Hepatocyte (in vitro differentiated cells): ENCODE data around the gene BCKDHB. TPM values are rescaled to one million over a fixed set of nuclear protein-coding genes. Genes with fewer than 3 reads are reported as not detected.
A peak's percentile ranks its signal among the peaks of the same experiment; 100 is the strongest.

Experiments
- DNase-seq: peaks from one replicate; pipeline ENCODE4 v3.0.0-alpha.2; 2016; ENCODE audit warnings: low spot score
- H2AFZ ChIP-seq: fragments of 200-600 bp; sonication (generic); 2 replicates; pipeline ENCODE4 v1.6.0; 2016; ENCODE audit warnings: antibody characterized with exemption, mild to moderate bottlenecking
- H3K27ac ChIP-seq: fragments of 200-600 bp; sonication (generic); 2 replicates; pipeline ENCODE4 v1.5.1; 2016; ENCODE audit warnings: mild to moderate bottlenecking
- H3K27me3 ChIP-seq: fragments of 200-600 bp; sonication (generic); 2 replicates; pipeline ENCODE4 v1.6.1; 2016
- H3K36me3 ChIP-seq: fragments of 200-600 bp; sonication (generic); replicated peaks from 2 replicates; pipeline ENCODE4 v1.5.1; 2016; ENCODE audit warnings: low read depth; ENCODE audit not compliant: insufficient read depth
- H3K4me1 ChIP-seq: fragments of 200-600 bp; sonication (generic); 2 replicates; pipeline ENCODE4 v1.5.1; 2016; ENCODE audit warnings: mild to moderate bottlenecking, moderate library complexity; ENCODE audit not compliant: insufficient read depth
- H3K4me2 ChIP-seq: fragments of 200-600 bp; sonication (generic); 2 replicates; pipeline ENCODE4 v1.6.0; 2016
- H3K4me3 ChIP-seq: fragments of 200-600 bp; sonication (generic); 2 replicates; pipeline ENCODE4 v1.5.1; 2016; ENCODE audit warnings: mild to moderate bottlenecking
- H3K79me2 ChIP-seq: fragments of 200-600 bp; sonication (generic); 2 replicates; pipeline ENCODE4 v1.6.0; 2017; ENCODE audit warnings: mild to moderate bottlenecking
- H3K9me2 ChIP-seq: fragments of 200-600 bp; sonication (generic); replicated peaks from 2 replicates; pipeline ENCODE4 v1.6.0; 2017; ENCODE audit warnings: mild to moderate bottlenecking; ENCODE audit not compliant: insufficient read depth
- H3K9me3 ChIP-seq: fragments of 200-600 bp; sonication (generic); 2 replicates; pipeline ENCODE4 v1.5.1; 2016; ENCODE audit warnings: low read depth, mild to moderate bottlenecking
- H4K20me1 ChIP-seq: fragments of 200-600 bp; sonication (generic); 2 replicates; pipeline ENCODE4 v1.6.0; 2016; ENCODE audit warnings: mild to moderate bottlenecking; ENCODE audit not compliant: insufficient read depth, poor library complexity, severe bottlenecking
- EZH2 ChIP-seq: fragments of 200-600 bp; sonication (generic); IDR thresholded peaks from 2 replicates; pipeline ENCODE4 v1.6.1; 2016; ENCODE audit warnings: antibody characterized with exemption, mild to moderate bottlenecking, borderline replicate concordance
- EZH2phosphoT487 ChIP-seq: fragments of 200-600 bp; sonication (generic); IDR thresholded peaks from one replicate; pipeline ENCODE4 v1.6.1; 2018; ENCODE audit warnings: antibody characterized with exemption, mild to moderate bottlenecking, low read depth, moderate library complexity; ENCODE audit not compliant: unreplicated experiment, severe bottlenecking
- WGBS: methylation state at CpG from one replicate; pipeline ENCODE4 v1.1.6; 2016; ENCODE audit warnings: low lambda C conversion rate; ENCODE audit errors: missing lambda C conversion rate; 5-methylcytosine and 5-hydroxymethylcytosine counted together
- polyA plus RNA-seq: library from polyadenylated mRNA; unstranded; fragments of >200 nt; fragmentation: Nextera tagmentation; extraction: Ambion mirVana; gene quantifications from 2 replicates; pipeline ENCODE4 v1.2.1, GENCODE V29; 2016
- total RNA-seq: library from RNA; depleted of rRNA; stranded (reverse); fragments of >200 nt; gene quantifications from 2 replicates; pipeline ENCODE4 v1.2.3, GENCODE V29; 2014
- TF ChIP-seq, protein P1 (sequence below): fragments of 200-600 bp; sonication (generic); IDR thresholded peaks from 2 replicates; pipeline ENCODE4 v1.5.1; 2016; ENCODE audit warnings: antibody characterized with exemption, mild to moderate bottlenecking; ENCODE audit not compliant: poor library complexity

The BCKDHB gene
- total and polyA plus RNA-seq, 2 experiments from 2014 or later, result 28.7 to 32.0 TPM

DNA sequence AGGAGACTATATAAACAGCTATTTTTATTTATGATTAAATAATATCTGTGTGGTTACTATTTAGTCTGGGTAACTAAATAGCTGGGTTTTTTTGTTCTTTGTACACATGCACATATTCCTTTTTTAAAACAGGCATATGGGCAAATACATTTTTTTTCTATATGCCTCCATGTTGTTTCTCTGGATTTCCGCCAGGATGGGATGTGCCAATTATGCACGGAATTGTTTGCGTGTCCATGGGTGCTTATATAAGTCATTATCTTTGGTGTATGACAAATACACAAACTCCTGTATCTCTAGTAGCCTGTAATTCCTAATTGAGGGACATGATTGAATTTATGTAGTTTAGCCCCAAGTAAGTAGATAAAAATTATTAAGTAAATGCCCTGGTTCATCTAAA lies 226.9 kb downstream of the BCKDHB start:
- Histone ChIP-seq H3K9me3 (no peaks in the 10 kb centered on the region), H3K4me2 (no peak overlapping the region), H3K27me3 (no peaks in the 10 kb centered on the region), H3K4me1 (peaks cover 4% of the 10 kb centered on the region), H3K27ac (no peak overlapping the region), H3K36me3 (no peaks in the 10 kb centered on the region), H3K79me2 (no peaks in the 10 kb centered on the region), H2AFZ (no peak overlapping the region), H3K4me3 (no peak overlapping the region), H4K20me1 (no peaks in the 10 kb centered on the region), H3K9me2 (no peaks in the 10 kb centered on the region)
- WGBS, result 53% methylated on average over 3 of the region's 3 CpGs
- TF ChIP-seq, protein P1, sequence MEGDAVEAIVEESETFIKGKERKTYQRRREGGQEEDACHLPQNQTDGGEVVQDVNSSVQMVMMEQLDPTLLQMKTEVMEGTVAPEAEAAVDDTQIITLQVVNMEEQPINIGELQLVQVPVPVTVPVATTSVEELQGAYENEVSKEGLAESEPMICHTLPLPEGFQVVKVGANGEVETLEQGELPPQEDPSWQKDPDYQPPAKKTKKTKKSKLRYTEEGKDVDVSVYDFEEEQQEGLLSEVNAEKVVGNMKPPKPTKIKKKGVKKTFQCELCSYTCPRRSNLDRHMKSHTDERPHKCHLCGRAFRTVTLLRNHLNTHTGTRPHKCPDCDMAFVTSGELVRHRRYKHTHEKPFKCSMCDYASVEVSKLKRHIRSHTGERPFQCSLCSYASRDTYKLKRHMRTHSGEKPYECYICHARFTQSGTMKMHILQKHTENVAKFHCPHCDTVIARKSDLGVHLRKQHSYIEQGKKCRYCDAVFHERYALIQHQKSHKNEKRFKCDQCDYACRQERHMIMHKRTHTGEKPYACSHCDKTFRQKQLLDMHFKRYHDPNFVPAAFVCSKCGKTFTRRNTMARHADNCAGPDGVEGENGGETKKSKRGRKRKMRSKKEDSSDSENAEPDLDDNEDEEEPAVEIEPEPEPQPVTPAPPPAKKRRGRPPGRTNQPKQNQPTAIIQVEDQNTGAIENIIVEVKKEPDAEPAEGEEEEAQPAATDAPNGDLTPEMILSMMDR, result no peak
- no peak for TF ChIP-seq EZH2
- TF ChIP-seq EZH2phosphoT487, result no peak
- DNase-seq, result no peak

DNA sequence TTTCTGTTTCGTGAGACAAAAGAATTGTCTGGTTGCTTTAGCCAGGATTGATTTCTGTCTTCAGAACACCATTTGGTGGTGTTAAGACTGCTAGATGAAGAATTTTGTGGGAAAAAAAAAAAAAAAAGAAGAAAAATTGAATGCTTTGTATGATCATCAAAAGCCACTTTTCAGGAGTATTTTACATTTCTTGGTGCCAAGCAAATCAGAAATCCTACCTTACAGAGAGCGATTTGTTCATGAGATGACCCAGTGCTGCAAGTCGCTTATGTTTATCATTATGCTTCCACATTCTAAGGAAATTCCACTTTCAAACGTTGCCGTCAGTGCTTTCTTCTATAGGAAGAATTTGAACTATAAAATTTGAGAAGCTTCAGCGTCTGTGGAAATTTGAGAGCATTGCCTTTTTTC lies 228.7 kb downstream of the BCKDHB start:
- peak overlapping the region; percentile 45 for H3K4me2 ChIP-seq
- no peaks in the 10 kb centered on the region for H3K79me2 ChIP-seq
- no peak overlapping the region for H2AFZ ChIP-seq
- 42% methylated on average over 6 of the region's 6 CpGs for WGBS
- no peaks in the 10 kb centered on the region for H4K20me1 ChIP-seq
- no peaks in the 10 kb centered on the region for H3K9me2 ChIP-seq
- no peaks in the 10 kb centered on the region for H3K9me3 ChIP-seq
- TF ChIP-seq EZH2phosphoT487 (no peak), EZH2 (no peak)
- TF ChIP-seq, protein P1, result no peak
- no peak overlapping the region for H3K27ac ChIP-seq
- peaks cover 4% of the 10 kb centered on the region for H3K4me1 ChIP-seq
- no peaks in the 10 kb centered on the region for H3K36me3 ChIP-seq
- no peak overlapping the region for H3K4me3 ChIP-seq
- no peak for DNase-seq
- no peaks in the 10 kb centered on the region for H3K27me3 ChIP-seq

DNA sequence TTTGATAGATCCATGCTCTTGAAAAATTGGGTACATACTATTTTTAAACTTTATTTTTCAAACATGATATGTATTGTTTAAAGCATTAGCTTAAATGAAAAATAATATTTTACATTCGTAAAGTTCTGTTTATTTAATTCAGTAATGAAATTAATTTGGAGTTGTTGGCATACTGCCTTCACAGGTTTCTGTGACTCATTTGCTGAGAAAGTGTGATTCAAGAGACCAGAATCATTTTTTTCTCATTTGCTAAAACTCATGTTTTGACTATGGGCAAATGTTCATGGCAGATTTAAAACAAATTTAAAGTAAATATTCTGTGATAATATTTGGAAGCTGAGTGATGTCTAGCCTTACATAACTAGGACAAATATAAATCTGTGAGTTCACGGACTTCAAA lies 230.4 kb downstream of the BCKDHB start:
- Histone ChIP-seq H2AFZ (no peak overlapping the region), H3K4me3 (no peak overlapping the region), H3K79me2 (no peaks in the 10 kb centered on the region), H3K9me2 (no peaks in the 10 kb centered on the region), H4K20me1 (no peaks in the 10 kb centered on the region), H3K9me3 (no peaks in the 10 kb centered on the region), H3K27ac (no peak overlapping the region), H3K36me3 (no peaks in the 10 kb centered on the region), H3K4me2 (no peak overlapping the region), H3K4me1 (peaks cover 4% of the 10 kb centered on the region), H3K27me3 (no peaks in the 10 kb centered on the region)
- DNase-seq, result no peak
- WGBS, result 89% methylated on average over 2 of the region's 2 CpGs
- TF ChIP-seq, protein P1, result no peak
- no peak for TF ChIP-seq EZH2
- no peak for TF ChIP-seq EZH2phosphoT487
